IMR-90 (cell line): Measurements from ENCODE around the gene SLC46A3.
"Not testable (repeated sequence)": the region's sequence is repeated elsewhere in the genome, so short reads cannot be mapped to it uniquely, and the experiment has no call there.

Experiments used
- CHD1 ChIP-seq: IDR thresholded peaks from 2 replicates; pipeline ENCODE4 v1.6.1; 2012; ENCODE audit warnings: low read depth, low read length, improper control_type of control experiment
- CTCF ChIP-seq: conservative IDR thresholded peaks from 2 replicates; pipeline ENCODE4 v1.5.1; 2012; ENCODE audit warnings: mild to moderate bottlenecking, low read depth, low read length, improper control_type of control experiment
- MXI1 ChIP-seq: IDR thresholded peaks from 2 replicates; pipeline ENCODE4 v1.6.1; 2012; ENCODE audit warnings: low read depth, mild to moderate bottlenecking, low read length, moderate library complexity, borderline replicate concordance
- POLR2A ChIP-seq: IDR thresholded peaks from 2 replicates; pipeline ENCODE4 v1.6.1; 2012; ENCODE audit warnings: mild to moderate bottlenecking, low read depth, low read length
- RAD21 ChIP-seq: IDR thresholded peaks from 2 replicates; pipeline ENCODE4 v1.6.1; 2012; ENCODE audit warnings: low read length, improper control_type of control experiment
- RCOR1 ChIP-seq: IDR thresholded peaks from 2 replicates; pipeline ENCODE4 v1.6.1; 2012; ENCODE audit warnings: mild to moderate bottlenecking, low read length, improper control_type of control experiment; ENCODE audit not compliant: insufficient replicate concordance
- SMC3 ChIP-seq: fragments of 150-350 bp; IDR thresholded peaks from 2 replicates; pipeline ENCODE4 v1.6.1; 2016; ENCODE audit warnings: low read depth, mild to moderate bottlenecking, antibody characterized with exemption, low read length, moderate library complexity
- USF2 ChIP-seq: fragments of 150-350 bp; IDR thresholded peaks from 2 replicates; pipeline ENCODE4 v1.6.1; 2017; ENCODE audit warnings: mild to moderate bottlenecking, antibody characterized with exemption, low read length, low read depth

GRCh38 chr13:28742445-28742844 lies 23.7 kb upstream of the SLC46A3 start:
- TF ChIP-seq CTCF, SMC3, USF2, RCOR1, POLR2A, RAD21, CHD1, MXI1: not testable (repeated sequence)
